BJ (cell line): ENCODE results near the gene BSDC1. TPM values are rescaled to one million over a fixed set of nuclear protein-coding genes. Genes with fewer than 3 reads are reported as not detected.

ENCODE experiments used
- CTCF ChIA-PET: fragments of 350-600 bp; formaldehyde crosslinking; extraction: SDS; loops from one replicate; lab custom pipeline; 2021; ENCODE audit warnings: antibody characterized with exemption, inconsistent platforms; lab: Yijun Ruan, JAX
- POLR2A ChIA-PET: fragments of 300-600 bp; sonication (Branson Sonifier 250); formaldehyde crosslinking; extraction: SDS; loops from one replicate; lab custom pipeline; 2021; ENCODE audit warnings: antibody characterized with exemption; lab: Charles Lee
- DNase-seq: peaks from one replicate; pipeline ENCODE4 v3.0.0-alpha.2; 2011; ENCODE audit warnings: low read depth
- H3K27me3 ChIP-seq: 2 replicates; pipeline ENCODE4 v1.6.0; 2011; ENCODE audit warnings: low read length; ENCODE audit not compliant: control insufficient read depth, insufficient read depth
- H3K36me3 ChIP-seq: 2 replicates; pipeline ENCODE4 v1.5.1; 2011; ENCODE audit warnings: low read length; ENCODE audit not compliant: control insufficient read depth, insufficient read depth
- H3K4me3 ChIP-seq: 2 replicates; pipeline ENCODE4 v1.5.1; 2011; ENCODE audit warnings: low read depth, mild to moderate bottlenecking, control low read depth, low read length
- polyA plus RNA-seq: library from polyadenylated mRNA; depleted of rRNA; stranded (reverse); fragments of >200 nt; gene quantifications from 2 replicates; pipeline ENCODE4 v1.2.3, GENCODE V29; 2011
- TF ChIP-seq, protein P1 (sequence below): IDR thresholded peaks from 2 replicates; pipeline ENCODE4 v1.5.1; 2011; ENCODE audit warnings: low read depth, mild to moderate bottlenecking, control low read depth, inconsistent platforms, low read length, moderate library complexity; ENCODE audit not compliant: insufficient read depth

Gene BSDC1
- polyA plus RNA-seq, 1 experiment: 74.1 TPM

DNA sequence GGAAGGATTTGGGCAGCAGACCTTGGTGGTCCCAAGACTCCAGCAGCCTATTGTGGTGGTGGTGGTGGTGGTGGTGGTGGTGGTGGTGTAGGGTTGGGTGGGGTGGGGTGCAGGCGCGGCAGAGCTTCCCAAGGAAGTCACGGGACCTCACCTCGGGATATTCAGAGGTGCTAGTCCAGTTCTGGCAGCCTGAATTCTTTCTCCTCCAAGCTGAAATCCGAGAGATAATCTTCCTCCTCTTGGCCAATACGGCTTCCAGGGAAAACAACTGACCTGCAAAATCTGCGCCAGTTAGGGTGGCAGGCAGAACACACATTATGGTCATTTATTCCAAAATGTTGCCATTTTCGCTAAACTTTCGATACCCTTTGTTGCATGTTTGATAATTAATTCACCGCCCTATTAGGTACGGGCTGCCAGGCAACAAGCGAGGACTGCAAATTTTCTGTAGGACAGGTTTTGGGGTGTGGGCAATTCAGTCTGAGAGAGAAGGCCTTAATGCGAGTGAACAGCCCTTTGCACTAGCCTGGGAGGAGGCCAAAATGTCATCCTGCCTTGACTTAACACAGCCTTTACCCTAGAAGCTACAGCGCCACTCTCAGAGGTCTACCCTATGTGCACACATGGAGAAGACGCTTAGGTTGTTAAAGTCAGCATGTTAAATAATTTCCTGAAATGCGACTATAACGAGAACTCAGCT, 33.2 kb upstream of the BSDC1 start:
- peaks cover 28% of the 10 kb centered on the region for H3K27me3 ChIP-seq
- CTCF ChIA-PET: interaction anchor here (0.5 kb wide), 1 partner anchor 19 kb away, joined by 3 read pairs; no protein-coding TSS in a partner anchor
- POLR2A ChIA-PET: no interaction called here
- no peak for DNase-seq
- H3K36me3 ChIP-seq: no peaks in the 10 kb centered on the region
- TF ChIP-seq, protein P1, sequence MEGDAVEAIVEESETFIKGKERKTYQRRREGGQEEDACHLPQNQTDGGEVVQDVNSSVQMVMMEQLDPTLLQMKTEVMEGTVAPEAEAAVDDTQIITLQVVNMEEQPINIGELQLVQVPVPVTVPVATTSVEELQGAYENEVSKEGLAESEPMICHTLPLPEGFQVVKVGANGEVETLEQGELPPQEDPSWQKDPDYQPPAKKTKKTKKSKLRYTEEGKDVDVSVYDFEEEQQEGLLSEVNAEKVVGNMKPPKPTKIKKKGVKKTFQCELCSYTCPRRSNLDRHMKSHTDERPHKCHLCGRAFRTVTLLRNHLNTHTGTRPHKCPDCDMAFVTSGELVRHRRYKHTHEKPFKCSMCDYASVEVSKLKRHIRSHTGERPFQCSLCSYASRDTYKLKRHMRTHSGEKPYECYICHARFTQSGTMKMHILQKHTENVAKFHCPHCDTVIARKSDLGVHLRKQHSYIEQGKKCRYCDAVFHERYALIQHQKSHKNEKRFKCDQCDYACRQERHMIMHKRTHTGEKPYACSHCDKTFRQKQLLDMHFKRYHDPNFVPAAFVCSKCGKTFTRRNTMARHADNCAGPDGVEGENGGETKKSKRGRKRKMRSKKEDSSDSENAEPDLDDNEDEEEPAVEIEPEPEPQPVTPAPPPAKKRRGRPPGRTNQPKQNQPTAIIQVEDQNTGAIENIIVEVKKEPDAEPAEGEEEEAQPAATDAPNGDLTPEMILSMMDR: no peak
- H3K4me3 ChIP-seq: no peak overlapping the region

- POLR2A ChIA-PET: no interaction called here
- no peak for DNase-seq
- peaks cover 28% of the 10 kb centered on the region for H3K27me3 ChIP-seq
- peak overlapping the region; percentile 25 for H3K4me3 ChIP-seq
- CTCF ChIA-PET: interaction anchor here (0.5 to 5.5 kb wide), 4 partner anchors 12 to 124 kb away, joined by 3 to 34 read pairs (median 13); no protein-coding TSS in a partner anchor
- TF ChIP-seq, protein P1: no peak
- no peaks in the 10 kb centered on the region for H3K36me3 ChIP-seq
These were observed 32.4 kb upstream of the BSDC1 start for GRCh38 chr1:32426489-32427255.

DNA sequence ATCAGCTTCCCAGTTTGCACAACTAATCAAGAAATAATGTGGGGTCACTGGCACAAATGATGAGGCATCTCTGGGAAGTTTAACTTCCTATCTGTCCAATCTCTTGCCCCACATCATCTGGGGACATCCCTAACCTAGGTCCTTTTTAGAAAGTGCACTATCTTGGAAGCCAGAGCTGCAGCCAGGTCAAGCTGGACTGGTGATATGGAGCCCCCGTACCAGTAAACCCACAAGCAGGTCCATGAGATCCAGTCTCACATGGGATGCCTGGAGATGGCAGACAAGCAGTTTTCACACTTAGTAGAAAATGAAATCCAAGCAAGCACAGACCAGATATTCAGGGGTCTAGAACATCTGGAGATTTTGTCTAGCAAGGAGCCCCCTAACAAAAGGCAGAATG, 27.5 kb upstream of the BSDC1 start:
- peaks cover 17% of the 10 kb centered on the region for H3K27me3 ChIP-seq
- DNase-seq: no peak
- POLR2A ChIA-PET: no interaction called here
- H3K4me3 ChIP-seq: no peak overlapping the region
- CTCF ChIA-PET: interaction anchor here (1.7 to 5.5 kb wide), 3 partner anchors 7 to 21 kb away, joined by 4 to 34 read pairs (median 14); no protein-coding TSS in a partner anchor
- no peaks in the 10 kb centered on the region for H3K36me3 ChIP-seq
- TF ChIP-seq, protein P1: no peak

DNA sequence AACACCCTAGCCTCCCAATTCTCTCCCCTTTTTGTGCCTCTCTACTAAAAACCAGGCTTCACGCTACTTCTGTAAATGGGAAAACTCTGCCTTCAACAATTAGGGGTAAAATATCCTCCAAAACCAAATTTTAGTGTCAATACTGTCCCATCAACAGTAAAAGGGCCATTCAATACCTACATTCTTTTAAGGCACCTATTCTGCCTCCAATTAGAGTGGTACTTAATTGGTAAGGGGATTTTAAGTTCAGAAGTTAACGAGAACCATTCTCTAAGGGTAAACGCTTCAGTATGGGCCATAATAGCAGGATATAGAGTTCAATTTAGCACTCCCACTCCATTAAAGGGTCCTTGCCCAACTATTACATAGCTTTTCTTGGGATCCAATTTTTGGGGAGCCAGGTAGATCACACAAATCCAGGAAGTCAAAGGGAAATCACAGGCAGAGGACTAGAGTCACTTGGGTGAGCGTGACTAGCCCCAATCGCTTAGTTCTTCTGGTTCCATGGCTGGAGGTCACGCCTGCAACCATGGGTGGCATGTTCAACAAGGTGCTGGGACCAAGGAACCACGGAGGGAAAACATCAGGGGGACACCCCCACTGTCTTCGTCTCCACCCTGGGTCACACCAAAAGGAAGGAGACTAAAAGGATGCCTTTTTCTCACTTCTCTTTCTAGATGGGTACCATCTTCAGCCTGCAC, 20.1 kb upstream of the BSDC1 start:
- no peak for DNase-seq
- POLR2A ChIA-PET: no interaction called here

More for the DNA sequence above, 20.1 kb upstream of the BSDC1 start:
- TF ChIP-seq, protein P1: no peak
- Histone ChIP-seq H3K4me3 (no peak overlapping the region), H3K27me3 (peaks cover 4% of the 10 kb centered on the region), H3K36me3 (no peaks in the 10 kb centered on the region)
- CTCF ChIA-PET: interaction anchor here (0.9 to 6.5 kb wide), 8 partner anchors 10 to 216 kb away, joined by 3 to 120 read pairs (median 16); partner anchors contain the start of gene BSDC1
